GM10266 (cell line): ENCODE data around the gene SCUBE2.

Experiments used
- DNase-seq: peaks from one replicate; pipeline ENCODE4 v3.0.0; 2012; ENCODE audit errors: extremely low spot score
- CTCF ChIP-seq: IDR thresholded peaks from 2 replicates; pipeline ENCODE4 v1.5.1; 2012; ENCODE audit warnings: mild to moderate bottlenecking, low read depth; ENCODE audit not compliant: control insufficient read depth, insufficient read depth; ENCODE audit errors: missing control alignments

Gene SCUBE2

DNA sequence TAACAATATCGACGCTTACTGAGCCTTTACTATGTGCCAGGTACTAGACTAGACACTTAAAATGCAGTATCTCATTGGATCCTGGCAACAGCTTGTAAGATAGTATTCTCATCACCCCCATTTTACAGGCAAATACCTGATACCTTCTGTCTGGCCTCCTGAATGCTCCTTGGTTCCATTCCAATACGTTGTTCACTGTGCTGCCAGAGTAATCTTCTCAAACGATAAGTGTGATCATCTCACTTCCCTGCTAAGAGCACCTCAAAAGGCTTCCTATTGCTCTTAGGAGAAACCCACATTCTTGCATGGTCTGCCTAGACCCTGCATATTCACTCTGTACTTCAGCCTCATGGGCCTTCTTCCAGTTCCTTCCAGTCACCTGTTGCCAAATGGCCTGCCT is 86.3 kb downstream of the SCUBE2 start:
- peak; percentile 32 for DNase-seq
- no peak for TF ChIP-seq CTCF

- TF ChIP-seq CTCF, result no peak
- no peak for DNase-seq
These were observed 87.0 kb downstream of the SCUBE2 start for GRCh38 chr11:9004183-9004926.

- no peak for TF ChIP-seq CTCF
- DNase-seq, result peak; percentile 76
These were observed 87.7 kb downstream of the SCUBE2 start, which contains the start of gene NRIP3 for GRCh38 chr11:9003573-9004182. Gene NRIP3, minus strand, starts transcription at chr11:9004001. Its CDS starts 66 bp downstream, at chr11:9003935.

GRCh38 chr11:9002920-9003572 is 88.4 kb downstream of the SCUBE2 start:
- DNase-seq, result peak; percentile 33
- no peak for TF ChIP-seq CTCF

DNA sequence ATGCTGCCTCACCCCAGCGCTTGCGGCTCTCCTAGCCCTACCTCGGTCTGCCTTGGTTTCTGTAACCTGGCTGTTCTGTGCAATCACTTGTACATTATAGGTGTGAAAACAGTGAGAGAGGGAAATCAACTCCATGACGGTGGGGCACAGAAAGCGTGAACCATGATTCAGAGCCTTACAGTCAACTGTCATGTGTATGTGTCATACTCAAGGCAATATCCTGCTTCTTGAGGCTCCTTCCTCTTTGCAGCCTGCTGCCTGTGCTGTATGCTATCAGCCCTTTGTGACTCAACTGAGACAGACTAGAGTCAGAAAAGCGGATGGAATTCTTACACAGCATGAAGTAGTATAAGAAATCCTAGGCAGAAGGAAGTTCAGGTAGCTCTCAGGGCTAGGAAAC is 89.7 kb downstream of the SCUBE2 start:
- DNase-seq, result no peak
- no peak for TF ChIP-seq CTCF

GRCh38 chr11:8998017-8998416 is 93.4 kb downstream of the SCUBE2 start:
- no peak for TF ChIP-seq CTCF
- no peak for DNase-seq

DNA sequence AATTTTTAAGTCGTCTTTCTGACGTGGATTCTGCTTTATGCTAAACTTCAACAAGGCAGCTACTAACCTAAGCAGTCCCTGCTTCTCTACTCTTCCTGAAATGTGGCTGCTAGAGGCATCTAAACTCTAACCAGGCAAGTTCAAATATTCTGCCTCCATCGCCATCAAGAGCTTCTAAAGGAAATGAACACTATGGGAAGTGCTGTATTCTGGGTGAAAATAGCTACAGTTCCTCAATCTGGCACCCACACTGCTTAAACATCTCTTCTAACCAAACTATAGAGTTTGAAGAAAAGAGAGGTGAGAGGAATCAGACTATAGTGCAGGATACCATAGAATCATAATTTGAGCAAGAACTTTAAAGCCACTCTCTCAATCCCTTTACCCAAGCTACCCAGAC is 93.9 kb downstream of the SCUBE2 start:
- no peak for DNase-seq
- TF ChIP-seq CTCF, result no peak
